HFFc6 (cell line): ENCODE results near the gene IKZF3. TPM values are rescaled to one million over a fixed set of nuclear protein-coding genes. Genes with fewer than 3 reads are reported as not detected.
"Not testable (repeated sequence)": the region's sequence is repeated elsewhere in the genome, so short reads cannot be mapped to it uniquely, and the experiment has no call there.

Experiments used
- DNase-seq: peaks from one replicate; pipeline ENCODE4 v3.0.0-alpha.2; 2018
- H3K27ac Mint-ChIP-seq: 2 replicates; pipeline ENCODE4 v1.8.0; 2020; ENCODE audit warnings: mild to moderate bottlenecking, mixed read lengths
- H3K27me3 Mint-ChIP-seq: 2 replicates; pipeline ENCODE4 v1.8.0; 2021; ENCODE audit warnings: mild to moderate bottlenecking, moderate library complexity, mixed read lengths; ENCODE audit not compliant: insufficient read depth
- H3K36me3 Mint-ChIP-seq: 2 replicates; pipeline ENCODE4 v1.8.0; 2021; ENCODE audit warnings: low read depth, mixed read lengths
- H3K4me1 Mint-ChIP-seq: 2 replicates; pipeline ENCODE4 v1.8.0; 2020; ENCODE audit warnings: low read depth, mixed read lengths
- H3K4me3 Mint-ChIP-seq: 2 replicates; pipeline ENCODE4 v1.8.0; 2020; ENCODE audit warnings: mild to moderate bottlenecking, moderate library complexity, mixed read lengths
- H3K9me3 Mint-ChIP-seq: 2 replicates; pipeline ENCODE4 v1.8.0; 2020; ENCODE audit warnings: mild to moderate bottlenecking, mixed read lengths
- CTCF ChIP-seq: fragments of 200-600 bp; sonication (generic); IDR thresholded peaks from 2 replicates; pipeline ENCODE4 v1.5.0; 2021; ENCODE audit warnings: antibody characterized with exemption, mild to moderate bottlenecking
- total RNA-seq, 6 experiments: library from RNA; stranded (reverse); fragmentation: NEBNext Ultra II Directional; extraction: Animal tissue kit (Norgen Biotek cat#: 25700); gene quantifications; 2 replicates in 1 of 6; 3 replicates in 5 of 6; pipeline ENCODE4 v1.2.3, GENCODE V29; 2021

The IKZF3 gene
- total RNA-seq, 6 experiments from 2014 or later, result not detected

DNA sequence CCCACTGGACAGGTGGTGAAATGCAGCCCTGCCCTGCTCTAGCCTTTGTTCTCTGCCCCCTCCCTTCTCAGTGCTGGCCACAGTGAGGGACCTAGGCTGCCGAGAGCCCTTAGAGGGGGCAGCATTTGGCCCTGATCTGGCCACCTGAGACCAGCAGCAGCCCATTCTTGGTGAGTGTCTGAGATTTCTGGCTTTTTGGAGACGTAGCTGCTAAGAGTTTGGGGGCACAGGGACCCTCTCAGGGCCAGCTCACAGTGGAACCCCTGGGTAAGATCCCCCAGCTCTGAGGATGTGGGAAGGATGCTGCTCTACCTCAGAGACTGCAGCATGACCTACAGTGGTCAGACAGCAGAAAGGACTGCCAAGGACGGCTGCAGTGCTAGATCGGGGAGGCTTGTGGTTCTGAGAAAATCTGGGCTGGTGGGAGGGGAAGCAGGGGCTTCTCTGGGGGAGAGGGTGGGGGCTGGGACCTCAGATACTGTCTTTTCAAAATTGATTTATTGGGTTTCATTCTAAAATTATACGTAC lies 113.0 kb downstream of the IKZF3 start:
- Mint-ChIP-seq H3K27ac (no peak overlapping the region), H3K4me1 (0 out of 2 replicates have a peak, but pooled peaks cover 5% of the 10 kb centered on the region), H3K4me3 (no peak overlapping the region), H3K36me3 (no peaks in the 10 kb centered on the region), H3K9me3 (no peaks in the 10 kb centered on the region), H3K27me3 (peaks cover 15% of the 10 kb centered on the region)
- no peak for TF ChIP-seq CTCF
- DNase-seq, result no peak

- Mint-ChIP-seq H3K9me3 (no peaks in the 10 kb centered on the region), H3K36me3 (no peaks in the 10 kb centered on the region), H3K4me3 (no peak overlapping the region), H3K27ac (no peak overlapping the region), H3K4me1 (0 out of 2 replicates have a peak, but pooled peaks cover 5% of the 10 kb centered on the region), H3K27me3 (peaks cover 15% of the 10 kb centered on the region)
- no peak for TF ChIP-seq CTCF
- no peak for DNase-seq
Observed at GRCh38 chr17:39750131-39751015, 113.7 kb downstream of the IKZF3 start.

- not testable (repeated sequence) for H3K4me3 Mint-ChIP-seq, H3K4me1 Mint-ChIP-seq, H3K27ac Mint-ChIP-seq, H3K9me3 Mint-ChIP-seq, DNase-seq, H3K36me3 Mint-ChIP-seq
- H3K27me3 Mint-ChIP-seq, result peaks cover 15% of the 10 kb centered on the region
Observed at GRCh38 chr17:39748444-39749034, 115.6 kb downstream of the IKZF3 start.

DNA sequence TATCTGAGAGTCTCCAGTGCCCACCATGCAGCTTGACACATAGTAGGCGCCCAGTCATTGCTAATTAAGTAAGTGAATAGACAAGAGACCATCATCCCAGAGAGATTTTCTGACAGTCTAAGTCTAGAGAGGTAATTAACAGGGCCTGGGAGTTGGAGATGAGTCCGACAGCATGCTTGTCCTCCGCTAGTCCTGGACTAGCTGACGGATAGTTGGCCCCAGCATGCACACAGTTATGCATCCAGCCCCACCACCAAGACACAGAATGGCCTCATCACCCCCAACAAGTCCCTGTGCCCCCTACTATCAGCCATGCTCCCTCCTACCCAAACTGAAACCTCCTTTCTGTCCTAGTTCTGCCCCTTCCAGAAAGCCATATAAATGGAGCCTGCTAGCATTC lies 116.4 kb downstream of the IKZF3 start:
- Mint-ChIP-seq H3K27me3 (peaks cover 20% of the 10 kb centered on the region), H3K4me3 (no peak overlapping the region), H3K4me1 (0 out of 2 replicates have a peak, but pooled peaks cover 5% of the 10 kb centered on the region), H3K36me3 (no peaks in the 10 kb centered on the region), H3K27ac (no peak overlapping the region), H3K9me3 (no peaks in the 10 kb centered on the region)
- no peak for DNase-seq
- TF ChIP-seq CTCF, result no peak

DNA sequence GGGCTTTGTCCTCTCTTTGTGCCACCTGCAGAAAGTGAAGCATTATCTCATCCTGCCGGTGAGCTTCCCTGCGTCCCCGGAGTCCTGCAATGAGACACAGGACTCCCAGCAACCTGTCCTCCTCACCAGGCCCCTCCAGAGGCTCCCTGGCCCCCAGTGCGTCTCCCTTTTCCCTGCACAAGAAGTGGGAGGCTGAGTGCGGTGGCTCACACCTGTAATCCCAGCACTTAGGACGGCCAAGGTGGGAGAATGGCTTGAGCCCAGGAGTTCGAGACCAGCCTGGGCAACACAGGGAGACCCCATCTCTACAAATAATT lies 118.0 kb downstream of the IKZF3 start:
- Mint-ChIP-seq H3K36me3 (no peaks in the 10 kb centered on the region), H3K9me3 (no peaks in the 10 kb centered on the region), H3K4me3 (no peak overlapping the region), H3K27me3 (peaks cover 19% of the 10 kb centered on the region), H3K4me1 (peaks cover 10% of the 10 kb centered on the region), H3K27ac (no peak overlapping the region)
- no peak for DNase-seq
- TF ChIP-seq CTCF, result no peak
